Endometrial microvascular endothelial cells (primary cell): ENCODE data around the gene FAT1. TPM values are rescaled to one million over a fixed set of nuclear protein-coding genes. Genes with fewer than 3 reads are reported as not detected.

Experiments
- in situ Hi-C: cut with HindIII; loops from 2 replicates; pipeline ENCODE4 v1.10.0; 2017; ENCODE audit warnings: low sequenced_read_pairs, low pct_unique_long_range_greater_than_20kb; ENCODE audit errors: inconsistent ontology term
- total RNA-seq: library from RNA; depleted of rRNA; stranded (reverse); fragments of >200 nt; gene quantifications from one replicate; pipeline ENCODE4 v1.2.3, GENCODE V29; 2015; ENCODE audit errors: inconsistent ontology term

FAT1 gene
- total RNA-seq, 1 donor from 2014 or later, result 5.7 TPM

DNA sequence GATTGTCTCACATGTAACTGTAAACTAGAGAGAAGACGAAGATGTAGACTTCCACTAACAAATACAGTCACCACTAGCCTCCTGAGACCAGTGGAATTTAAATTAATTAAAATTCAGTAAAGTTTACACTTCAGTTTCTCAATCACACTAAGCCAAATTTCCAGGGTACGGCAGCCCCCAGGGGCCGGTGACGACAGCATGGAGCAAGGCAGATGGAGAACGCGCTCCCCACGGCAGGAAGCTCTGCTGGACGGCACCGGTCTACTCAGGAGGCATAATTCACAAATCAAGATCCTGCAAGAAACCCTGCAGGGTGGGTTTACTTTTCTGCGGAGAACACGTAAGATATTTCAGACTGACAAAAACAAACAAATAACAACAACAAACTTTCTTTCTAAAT, 80.7 kb downstream of the FAT1 start:
- in situ Hi-C loops, result no loop called here

DNA sequence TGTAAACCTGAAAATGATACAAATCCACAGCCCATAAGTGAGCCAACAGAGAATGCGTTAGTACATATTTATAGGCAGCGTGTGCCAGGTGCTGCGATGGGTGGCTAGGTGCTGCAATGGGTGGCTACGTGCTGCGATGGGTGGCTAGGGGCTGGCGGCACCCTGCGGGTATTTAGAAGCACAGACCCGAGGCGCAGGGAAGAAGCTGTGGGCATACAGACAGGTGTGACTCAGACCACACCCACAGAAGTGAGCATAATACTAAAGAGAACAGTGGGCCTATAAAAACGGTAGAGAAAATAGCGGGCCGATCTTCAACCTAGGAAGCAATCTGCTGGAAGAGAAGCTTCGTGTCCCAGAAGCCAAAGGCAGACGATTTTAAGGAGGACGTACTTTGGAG, 81.1 kb downstream of the FAT1 start:
- in situ Hi-C loops, result no loop called here

DNA sequence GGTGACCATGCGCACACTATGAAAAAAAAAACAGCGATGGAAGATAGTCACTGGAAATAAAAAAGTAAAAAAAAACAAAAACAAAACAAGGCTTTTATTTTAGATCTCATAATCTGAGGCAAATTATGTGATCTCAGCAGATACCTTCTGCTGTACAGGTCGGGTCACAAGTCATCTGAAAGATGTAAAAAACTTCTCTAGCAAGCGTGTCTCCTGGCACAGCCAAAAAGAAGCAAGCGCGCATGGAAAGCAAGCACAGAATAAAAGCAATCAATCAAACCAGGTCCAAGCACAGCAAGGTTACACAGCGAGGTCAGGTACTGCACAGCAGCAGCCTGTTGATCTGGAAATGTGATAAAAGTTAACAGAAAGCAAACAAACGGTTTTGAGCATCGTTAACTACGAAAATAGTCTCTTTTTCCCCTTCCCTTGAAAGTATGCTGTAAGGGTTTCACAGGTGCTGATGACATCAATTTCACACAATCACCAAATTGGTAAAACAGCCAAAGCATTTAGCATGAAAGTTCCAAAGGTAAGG, 89.0 kb downstream of the FAT1 start:
- in situ Hi-C loops, result no loop called here

DNA sequence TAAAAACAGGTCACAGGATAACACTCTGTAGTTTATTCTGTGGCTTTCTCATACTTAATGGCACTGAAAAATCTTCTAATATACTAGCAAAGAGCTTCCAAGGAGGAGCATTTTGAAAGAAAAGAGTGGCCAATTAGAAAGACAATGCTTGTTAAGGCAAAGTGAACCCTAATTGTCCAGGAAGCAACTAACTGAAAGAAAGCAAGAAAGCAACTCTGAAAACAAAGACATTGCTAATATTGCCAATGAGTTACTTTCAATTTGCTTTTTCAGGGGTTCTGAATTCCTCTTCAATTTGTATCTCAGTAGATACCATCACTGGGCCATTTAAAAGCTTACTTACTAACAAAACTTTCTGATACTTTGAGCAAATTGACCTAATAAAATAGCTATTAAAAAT, 89.8 kb downstream of the FAT1 start:
- in situ Hi-C loops, result no loop called here

DNA sequence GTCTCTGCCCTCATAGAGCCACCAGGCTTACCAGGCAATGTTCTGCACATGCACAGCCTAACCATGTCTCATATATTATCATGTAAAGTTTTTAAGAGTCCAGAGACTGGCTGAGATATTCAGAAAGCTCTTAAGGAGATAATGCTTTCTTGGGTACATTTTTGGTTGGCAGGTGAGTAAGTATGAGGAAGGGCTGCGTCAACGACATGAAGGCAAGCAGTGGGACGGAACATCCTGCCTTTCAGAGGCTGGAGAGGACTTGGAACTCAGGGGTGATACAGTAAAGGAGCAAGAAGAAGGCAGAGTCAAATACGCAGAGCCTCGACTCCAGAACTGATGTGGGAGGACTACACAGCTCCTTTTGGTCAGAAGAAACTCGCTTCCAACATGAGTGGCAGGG, 93.5 kb downstream of the FAT1 start:
- in situ Hi-C loops, result no loop called here

DNA sequence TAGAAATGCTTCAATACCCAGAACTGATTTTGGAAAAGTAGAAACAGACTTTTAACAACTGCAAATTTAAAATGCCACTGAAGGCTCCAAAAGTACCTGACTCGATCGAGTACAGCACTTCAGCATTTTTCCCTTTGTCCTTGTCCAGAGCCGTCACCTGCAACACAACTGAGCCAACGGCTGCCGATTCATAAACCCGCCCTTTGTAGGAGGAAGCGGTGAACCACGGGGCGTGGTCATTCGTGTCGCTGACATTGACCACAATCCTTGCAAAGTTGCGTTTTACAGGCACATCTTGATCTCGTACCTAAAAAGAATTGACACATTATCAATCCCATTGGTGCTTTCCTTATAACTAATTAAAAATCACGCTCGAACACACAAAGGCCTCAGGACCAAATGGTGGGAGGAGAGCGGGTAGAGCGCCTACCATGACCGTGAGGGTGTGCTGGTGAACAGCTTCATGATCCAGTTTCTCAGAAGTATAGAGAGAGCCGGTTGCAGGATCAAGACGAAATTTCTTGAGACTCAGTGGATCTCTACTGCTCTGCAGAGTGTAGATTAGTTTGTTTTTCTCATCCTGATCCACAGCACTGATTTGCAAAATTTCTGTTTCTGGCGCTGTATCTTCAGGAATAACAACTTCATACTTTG, 95.5 kb downstream of the FAT1 start:
- in situ Hi-C loops, result no loop called here

DNA sequence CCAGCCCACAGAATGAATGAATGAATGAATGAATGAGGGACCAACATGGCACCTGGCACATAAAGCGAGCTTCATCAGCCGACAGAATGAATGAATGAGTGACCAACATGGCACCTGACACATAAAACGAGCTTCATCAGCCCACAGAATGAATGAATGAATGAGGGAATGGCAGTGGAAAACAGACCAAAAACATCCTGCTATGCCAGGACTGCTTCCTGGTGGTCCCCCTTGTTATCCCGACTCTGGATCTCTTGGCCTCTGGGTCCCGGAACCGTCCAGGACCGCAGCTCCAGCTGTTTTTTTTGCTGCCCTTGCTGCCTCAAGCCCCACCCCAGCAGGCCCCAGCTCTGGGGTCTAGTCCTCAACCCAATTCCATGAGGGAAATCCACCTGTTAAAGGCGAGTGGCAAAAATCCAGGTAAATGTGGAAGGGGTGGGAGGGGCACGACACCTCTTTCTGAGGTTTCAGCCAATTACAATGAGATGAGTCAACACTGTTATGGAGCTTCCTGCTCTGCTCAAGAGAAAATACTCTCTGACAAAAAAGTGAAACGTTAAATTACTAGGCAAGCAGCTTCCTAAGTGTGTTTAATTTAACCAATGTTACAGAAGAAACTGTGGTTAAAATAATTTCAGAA, 96.3 kb downstream of the FAT1 start:
- in situ Hi-C loops, result no loop called here

DNA sequence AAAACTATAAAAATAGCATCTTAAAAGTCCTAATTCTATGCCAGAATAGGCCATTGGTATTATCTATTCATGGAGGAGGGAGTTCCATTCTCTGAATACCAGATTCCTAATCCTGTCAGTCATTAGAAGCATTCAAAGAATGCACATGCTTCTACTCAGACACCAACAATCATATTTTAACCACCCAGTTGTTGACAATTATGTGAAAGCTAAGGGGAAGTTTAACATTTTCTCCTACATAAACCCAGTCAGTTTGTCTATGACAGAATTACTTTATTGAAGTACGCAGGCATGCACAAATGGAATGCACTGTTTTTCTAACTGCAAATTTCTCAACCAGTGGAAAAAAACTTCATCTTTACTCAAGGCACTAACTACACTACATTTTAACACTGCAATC, 98.7 kb downstream of the FAT1 start:
- in situ Hi-C loops, result no loop called here

DNA sequence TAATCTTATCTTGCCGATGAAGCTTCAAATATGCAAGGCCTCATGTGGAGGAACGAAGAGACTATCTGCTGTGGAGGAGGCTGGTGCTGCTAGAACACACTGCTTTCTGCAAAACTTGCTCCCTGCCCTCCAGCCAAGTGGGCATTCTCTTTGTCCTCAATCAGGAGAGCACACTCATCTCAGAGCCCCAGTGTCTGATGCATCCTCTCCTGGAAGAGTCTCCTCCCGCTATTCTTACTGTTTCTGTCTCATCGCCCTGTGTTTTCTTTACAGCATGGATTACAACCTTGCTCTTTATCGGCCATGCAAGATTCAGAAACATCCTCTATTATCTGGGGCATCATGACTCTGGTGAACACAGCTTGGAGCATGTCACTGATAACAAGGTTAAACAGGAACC, 100.1 kb downstream of the FAT1 start:
- in situ Hi-C loops, result no loop called here

DNA sequence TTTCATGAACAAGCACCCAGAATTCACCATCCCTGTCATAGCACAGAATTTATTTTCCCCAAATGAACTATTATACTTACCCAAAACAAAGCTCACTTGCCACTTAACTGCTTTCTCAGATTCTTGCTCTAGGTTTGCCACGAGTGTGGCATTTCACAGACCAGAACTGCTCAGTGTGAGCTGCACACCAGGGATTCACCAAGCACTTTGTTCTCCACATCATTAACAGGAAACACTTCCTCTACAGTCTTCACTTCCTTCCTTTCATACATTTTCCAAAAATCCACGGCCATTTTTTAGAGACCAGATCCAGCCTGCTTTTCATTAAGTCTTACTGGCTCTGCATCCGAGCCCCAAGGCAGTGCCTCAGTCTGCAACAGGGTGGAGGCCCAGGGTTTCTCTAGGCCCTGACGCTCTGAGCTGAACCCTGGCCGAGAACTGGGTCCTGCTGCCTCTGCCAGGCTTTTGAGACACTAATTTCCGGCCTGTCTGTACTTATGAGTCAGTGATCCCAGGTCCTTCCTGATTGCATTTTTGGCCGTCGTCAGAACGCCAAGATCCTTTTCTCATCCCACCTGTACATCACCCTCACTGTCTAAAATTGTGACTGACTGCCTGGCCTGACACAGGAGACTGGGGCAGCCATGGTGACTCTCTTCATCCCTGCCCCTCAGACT, 100.7 kb downstream of the FAT1 start:
- in situ Hi-C loops, result no loop called here

DNA sequence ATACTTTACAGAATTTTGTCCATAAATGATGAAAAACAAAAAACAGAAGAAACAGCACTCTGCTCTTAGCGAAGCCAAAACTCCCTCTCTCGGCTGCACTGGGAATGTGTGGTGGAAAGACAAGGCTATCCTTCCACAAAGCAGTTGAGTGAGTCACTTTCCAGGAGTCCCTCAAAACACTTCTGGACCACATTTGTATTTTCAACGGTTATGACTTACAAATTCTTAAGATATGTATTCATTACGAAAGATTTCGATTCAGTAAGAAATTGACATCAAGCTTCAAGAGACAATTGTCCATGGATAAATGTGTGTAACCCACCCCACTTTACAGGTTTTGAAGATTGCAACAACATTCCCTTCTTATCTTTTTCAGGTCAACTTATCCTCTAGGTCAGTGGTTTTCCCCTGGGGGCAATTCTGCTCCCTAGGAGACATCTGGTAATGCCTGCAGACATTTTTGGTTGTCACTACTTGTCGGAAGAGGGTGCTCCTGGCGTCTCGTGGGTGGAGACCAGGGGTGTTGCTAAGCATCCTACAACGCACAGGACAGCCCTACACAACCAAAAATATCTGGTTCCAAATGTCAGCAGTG, 101.6 kb downstream of the FAT1 start:
- in situ Hi-C loops, result no loop called here

DNA sequence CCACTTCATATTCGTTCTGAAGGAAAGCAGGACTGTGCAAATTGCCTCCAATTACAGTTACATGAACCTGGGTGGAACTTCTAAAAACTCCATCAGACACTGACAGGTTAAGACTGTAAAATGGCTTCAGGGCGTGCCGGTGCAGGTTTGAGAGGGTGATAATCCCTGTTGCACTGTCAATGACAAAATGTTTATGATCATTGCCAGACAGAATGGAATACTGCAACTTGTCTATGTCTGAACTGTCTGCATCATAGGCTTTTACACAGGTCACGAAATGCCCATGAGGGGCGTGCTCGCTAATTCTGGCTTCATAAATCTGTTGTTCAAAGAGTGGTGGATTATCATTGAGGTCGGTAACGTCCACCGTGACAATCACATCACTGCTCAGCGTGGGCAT, 104.6 kb downstream of the FAT1 start:
- in situ Hi-C loops, result no loop called here

DNA sequence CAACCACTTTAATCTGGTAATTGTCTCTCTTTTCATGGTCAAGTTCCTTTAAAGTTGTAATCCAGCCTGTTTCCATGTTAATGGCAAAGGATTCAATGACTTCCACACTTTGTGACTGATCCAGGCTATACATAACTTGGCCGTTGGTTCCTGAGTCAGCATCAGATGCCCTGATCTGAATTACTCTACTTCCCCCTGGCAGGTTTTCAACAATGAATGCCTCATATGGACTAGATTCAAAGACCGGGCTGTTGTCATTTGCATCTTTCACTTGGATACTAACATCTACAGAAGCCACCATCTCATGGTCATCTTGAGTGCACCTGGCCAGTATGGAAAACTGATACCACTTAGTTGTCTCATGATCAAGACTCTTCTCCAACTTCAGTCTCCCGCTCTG, 105.7 kb downstream of the FAT1 start:
- in situ Hi-C loops, result no loop called here

DNA sequence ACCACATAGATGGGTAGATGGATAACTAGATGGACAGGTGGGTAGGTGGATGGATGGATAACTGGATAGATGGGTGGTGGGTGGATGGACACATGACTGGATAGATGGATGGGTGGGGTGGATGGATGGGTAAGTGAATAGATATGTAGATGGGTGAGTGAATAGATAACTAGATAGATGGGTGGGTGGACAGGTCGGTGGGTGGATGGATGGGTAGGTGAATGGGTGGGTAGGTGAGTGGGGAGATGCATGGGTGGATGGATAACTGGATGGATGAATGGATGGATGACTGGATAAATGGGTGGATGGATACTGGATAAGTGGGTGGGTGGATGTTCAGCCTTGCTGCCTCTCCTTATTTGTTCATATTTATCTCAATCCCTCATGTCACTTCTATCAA, 116.2 kb downstream of the FAT1 start:
- in situ Hi-C loops, result no loop called here

DNA sequence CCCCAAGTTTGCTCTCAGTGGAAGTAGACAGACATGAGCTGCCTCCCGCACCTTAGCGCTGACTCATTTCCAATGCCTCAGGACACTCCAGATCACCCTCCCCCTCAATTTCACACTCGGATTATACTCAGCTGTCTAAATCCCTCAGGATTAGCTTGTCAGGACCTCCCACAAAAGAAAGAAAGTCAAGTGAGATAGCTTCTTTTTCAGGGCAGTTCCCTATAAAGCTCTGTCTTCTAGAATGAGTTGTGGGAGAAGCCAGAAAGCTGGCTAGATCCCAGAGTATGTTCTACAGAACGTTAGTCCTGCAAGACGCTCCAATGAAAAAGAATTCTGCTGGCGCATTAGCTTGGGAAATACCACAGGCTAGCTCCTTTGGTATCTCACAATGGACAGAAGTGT, 117.1 kb downstream of the FAT1 start:
- in situ Hi-C loops, result no loop called here

DNA sequence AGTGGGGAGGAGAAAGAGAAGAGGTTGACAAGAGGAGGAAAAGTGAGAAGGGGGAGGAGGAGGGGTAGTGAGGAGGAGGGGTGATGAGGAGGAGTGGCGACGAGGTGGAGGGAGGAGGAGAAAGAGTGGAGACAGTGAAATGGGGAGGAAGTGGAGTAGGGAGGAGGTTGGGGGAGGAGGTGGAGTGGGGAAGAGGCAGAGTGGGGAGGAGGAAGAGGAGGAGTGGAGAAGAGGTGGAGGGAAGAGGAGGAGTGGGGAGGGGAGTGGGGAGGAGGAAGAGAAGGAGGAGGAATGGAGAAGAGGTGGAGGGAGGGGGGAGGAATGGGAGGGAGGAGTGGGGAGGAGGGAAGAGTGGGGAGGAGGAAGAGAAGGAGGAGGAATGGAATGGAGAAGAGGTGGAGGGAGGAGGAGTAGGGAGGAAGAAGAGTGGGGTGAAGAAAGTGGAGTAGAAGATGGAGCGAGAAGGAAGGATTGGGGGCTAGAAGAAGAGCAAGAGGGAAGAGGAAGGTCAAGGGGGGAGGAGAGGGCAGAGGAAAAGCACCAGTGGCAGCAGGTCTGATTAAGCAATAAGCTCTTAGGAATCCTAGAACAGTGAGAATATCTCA, 118.3 kb downstream of the FAT1 start:
- in situ Hi-C loops, result no loop called here

DNA sequence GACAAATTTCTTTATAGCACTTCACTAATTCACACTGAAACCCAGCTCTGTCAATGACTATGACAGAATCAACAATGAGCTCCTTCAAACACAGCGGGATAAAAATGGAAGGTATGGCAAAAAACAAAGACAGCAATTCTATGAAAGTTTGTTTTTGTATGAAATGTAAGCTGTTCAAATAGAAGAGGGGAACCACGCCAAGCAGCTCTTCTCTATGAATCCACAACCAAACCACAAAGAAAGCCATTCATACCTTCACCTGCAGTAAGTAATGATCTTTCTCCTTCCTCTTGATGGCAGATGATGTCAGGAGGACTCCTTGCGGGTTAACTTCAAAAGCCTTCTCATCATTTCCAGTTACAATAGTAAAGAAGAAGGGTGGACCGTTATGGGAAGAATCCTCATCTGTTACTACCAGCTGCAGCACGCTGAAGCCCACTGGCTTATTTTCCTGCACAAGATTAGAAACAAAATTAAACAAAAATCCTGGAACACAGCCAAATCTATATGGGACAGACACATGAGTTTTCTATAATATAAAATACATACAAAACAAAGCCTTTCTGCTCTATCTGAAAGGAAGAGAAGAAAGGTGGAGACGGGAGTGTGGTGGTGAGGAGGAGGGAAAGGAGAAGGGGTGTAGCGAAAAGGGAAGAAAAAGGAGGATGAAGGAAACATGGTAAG, 119.4 kb downstream of the FAT1 start:
- in situ Hi-C loops, result no loop called here

DNA sequence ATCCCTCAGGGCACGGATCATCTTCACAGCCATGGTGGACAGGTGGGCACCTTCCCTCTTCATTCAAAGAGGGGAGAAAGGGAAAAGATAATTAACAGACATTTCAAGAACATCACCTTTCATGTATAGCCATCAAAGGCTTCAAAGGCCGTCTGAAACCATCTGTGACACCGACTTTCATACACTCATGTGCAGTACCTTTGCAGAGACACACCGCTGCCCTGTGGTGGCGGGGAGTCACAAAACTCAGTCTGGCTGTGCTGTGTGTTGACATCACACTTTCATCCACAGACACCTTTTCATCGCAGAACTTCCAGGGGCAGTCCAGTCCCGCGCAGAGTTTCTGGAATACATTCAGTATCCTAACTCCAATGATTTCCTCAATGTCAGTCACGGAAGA, 120.7 kb downstream of the FAT1 start:
- in situ Hi-C loops, result no loop called here

DNA sequence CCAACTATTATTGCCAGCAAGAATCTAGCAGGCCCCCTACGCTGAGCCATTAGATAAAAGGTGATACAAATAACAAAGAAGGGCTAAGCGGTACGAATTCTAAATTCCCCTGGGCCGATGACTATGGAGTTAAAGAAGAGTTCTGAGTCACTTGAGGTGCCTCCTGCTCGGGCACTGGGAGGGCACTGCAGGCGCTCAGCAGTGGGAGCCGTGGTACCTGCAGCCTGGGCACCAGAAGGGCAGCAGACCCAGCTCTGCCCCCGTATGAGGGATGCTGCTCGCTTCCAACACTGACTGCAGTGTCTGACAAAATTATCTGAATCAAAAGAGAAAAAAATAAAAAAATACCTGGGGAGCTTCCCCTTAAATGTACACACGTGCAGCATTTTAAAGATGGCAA, 124.2 kb downstream of the FAT1 start:
- in situ Hi-C loops, result no loop called here
